Measurements from ENCODE around the gene MAP2K5.

GRCh38 chr15:67506775-67507747 lies 35.4 kb upstream of the MAP2K5 start:
- TF ChIP-seq POLR2A (IDR thresholded peaks at IDR 0.05; ENCODE audit: extremely low read depth, insufficient read length) (no peak), MAX (IDR thresholded peaks at IDR 0.05; ENCODE audit: low read depth, low read length) (no peak)
